ENCODE results near the gene SCYGR2.

The SCYGR2 gene

DNA sequence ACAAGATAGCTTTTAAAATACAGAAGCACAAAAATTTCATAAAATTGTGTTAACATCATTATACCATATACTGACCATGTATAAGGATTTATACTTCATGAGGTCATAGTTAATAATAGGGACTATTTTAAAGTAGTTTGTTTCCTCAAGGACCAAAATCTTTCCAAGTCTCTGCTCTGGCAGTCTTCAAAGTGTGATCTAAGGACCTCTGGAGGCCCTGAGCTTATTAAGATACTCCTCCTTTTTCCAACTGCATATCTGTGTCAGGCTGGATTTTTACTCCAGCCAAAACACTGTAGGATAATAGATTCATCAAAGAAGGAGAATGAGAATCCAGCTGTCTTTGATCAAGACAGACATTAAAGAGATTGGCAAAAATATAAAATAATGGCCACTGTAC is 1.7 kb upstream of the SCYGR2 start:
- intact Hi-C loops (cut with micrococcal nuclease): no loop called here
- Mint-ChIP-seq H3K9me3 (no peaks in the 10 kb centered on the region), H3K27ac (no peak overlapping the region), H3K36me3 (ENCODE audit: low read depth) (no peaks in the 10 kb centered on the region), H3K4me3 (no peak overlapping the region), H3K27me3 (peaks cover 30% of the 10 kb centered on the region), H3K4me1 (ENCODE audit: low read depth) (no peaks in the 10 kb centered on the region)

DNA sequence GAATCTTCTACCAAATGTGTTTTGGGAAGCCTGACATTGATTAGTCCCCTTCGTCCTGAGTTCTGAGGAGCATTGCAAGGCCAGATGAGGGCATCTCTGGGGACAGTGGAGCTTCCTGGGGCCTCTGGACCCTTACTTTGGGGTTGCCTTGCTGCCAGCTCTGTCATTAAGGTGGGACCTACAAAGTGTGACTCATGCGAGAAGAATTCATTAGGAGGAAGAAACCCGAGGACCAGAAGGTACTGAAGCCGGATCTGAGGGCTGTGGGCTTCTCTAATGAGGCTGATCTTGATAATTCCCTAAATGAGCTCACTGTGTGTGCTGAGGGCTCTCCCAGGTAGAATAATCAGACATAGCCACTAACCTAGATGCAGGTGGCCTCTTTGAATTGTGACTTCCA is 695 bp upstream of the SCYGR2 start:
- Mint-ChIP-seq H3K27ac (no peak overlapping the region), H3K36me3 (ENCODE audit: low read depth) (no peaks in the 10 kb centered on the region), H3K4me3 (no peak overlapping the region), H3K4me1 (ENCODE audit: low read depth) (no peaks in the 10 kb centered on the region), H3K27me3 (peaks cover 34% of the 10 kb centered on the region), H3K9me3 (no peaks in the 10 kb centered on the region)
- intact Hi-C loops (cut with micrococcal nuclease): no loop called here

DNA sequence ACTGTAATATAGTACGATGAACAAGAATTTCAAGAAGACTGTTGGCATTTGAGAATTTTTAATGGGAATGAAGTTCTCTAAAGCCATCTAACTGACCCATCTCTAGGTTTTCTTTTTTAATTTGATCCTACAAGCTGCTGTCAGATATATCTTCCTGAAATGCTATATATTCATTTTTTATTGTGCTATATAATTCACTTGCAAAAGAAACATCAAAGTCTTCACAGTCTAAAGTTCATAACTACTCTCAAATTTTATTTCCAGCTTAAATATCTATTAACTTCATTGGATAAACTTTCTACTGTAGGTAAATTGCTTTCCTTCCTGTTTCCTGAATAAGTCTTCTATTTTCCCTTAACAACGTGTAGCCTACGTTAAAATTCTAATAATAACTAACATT is 3.7 kb downstream of the SCYGR2 start:
- H3K4me1 Mint-ChIP-seq (ENCODE audit: low read depth): no peaks in the 10 kb centered on the region

DNA sequence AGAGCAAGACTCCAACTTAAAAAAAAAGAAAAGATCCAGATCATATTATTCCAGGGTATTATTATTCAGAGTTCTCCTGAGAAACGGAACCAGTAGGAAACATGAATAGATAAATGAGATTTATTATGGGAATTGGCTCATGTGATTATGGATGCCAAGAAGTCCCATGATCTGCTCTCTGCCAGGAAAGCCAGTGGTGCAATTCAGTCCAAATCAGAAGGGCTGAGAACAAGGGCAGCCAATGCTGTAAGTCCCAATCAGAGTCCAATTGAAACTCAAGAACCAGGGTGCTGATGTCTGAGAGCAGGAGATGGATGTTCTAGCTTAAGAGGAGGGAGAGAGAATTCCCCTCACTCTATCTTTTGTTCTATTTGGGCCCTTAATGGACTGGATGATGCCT is 7.8 kb downstream of the SCYGR2 start:
- Mint-ChIP-seq H3K4me1 (ENCODE audit: low read depth) (peaks cover 19% of the 10 kb centered on the region), H3K9me3 (no peaks in the 10 kb centered on the region), H3K36me3 (ENCODE audit: low read depth) (no peaks in the 10 kb centered on the region), H3K27ac (no peak overlapping the region), H3K27me3 (peaks cover 64% of the 10 kb centered on the region), H3K4me3 (no peak overlapping the region)
- intact Hi-C loops (cut with micrococcal nuclease): no loop called here

More for the DNA sequence above, 3.7 kb downstream of the SCYGR2 start:
- Mint-ChIP-seq H3K9me3 (no peaks in the 10 kb centered on the region), H3K4me3 (no peak overlapping the region), H3K27me3 (peaks cover 42% of the 10 kb centered on the region), H3K27ac (no peak overlapping the region), H3K36me3 (ENCODE audit: low read depth) (no peaks in the 10 kb centered on the region)
- intact Hi-C loops (cut with micrococcal nuclease): no loop called here

- intact Hi-C loops (cut with micrococcal nuclease): no loop called here
- Mint-ChIP-seq H3K4me3 (no peak overlapping the region), H3K4me1 (ENCODE audit: low read depth) (peaks cover 19% of the 10 kb centered on the region), H3K9me3 (no peaks in the 10 kb centered on the region), H3K27ac (no peak overlapping the region), H3K36me3 (ENCODE audit: low read depth) (no peaks in the 10 kb centered on the region), H3K27me3 (peaks cover 70% of the 10 kb centered on the region)
Observed at GRCh38 chr2:227607941-227608340, 9.2 kb downstream of the SCYGR2 start.

DNA sequence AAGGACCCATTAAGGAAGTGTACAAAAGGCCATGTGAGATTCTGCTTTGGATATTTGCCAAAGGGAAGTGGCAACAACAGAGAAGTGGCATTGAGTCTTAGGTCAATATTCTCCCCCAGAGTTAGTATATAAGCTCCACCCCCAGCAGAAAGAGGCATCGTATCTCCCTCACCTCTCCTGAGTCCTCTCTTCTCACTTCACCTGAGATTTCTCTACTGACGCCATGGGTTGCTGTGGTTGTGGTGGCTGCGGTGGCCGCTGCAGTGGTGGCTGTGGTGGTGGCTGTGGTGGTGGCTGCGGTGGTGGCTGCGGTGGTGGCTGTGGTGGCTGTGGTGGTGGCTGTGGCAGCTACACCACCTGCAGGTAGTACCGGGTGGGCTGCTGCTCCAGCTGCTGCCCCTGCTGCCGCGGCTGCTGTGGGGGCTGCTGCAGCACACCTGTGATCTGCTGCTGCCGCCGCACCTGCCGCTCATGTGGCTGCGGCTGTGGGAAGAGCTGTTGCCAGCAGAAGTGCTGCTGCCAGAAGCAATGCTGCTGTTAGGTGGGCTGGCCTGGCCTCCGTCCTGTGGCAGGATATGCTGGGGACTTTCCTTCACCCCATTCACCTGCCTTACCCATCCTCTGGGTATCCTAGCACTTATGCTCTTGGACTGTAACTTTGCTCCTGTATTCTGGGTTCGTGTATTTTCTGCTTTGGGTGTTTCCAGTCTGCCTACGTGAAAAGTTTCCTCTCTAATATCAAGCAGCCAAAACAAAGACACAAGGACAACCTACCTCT is 10.1 kb downstream of the SCYGR2 start:
- H3K9me3 Mint-ChIP-seq: no peaks in the 10 kb centered on the region
- H3K36me3 Mint-ChIP-seq (ENCODE audit: low read depth): no peaks in the 10 kb centered on the region
- H3K4me3 Mint-ChIP-seq: no peak overlapping the region
- H3K27ac Mint-ChIP-seq: no peak overlapping the region
- peaks cover 19% of the 10 kb centered on the region for H3K4me1 Mint-ChIP-seq (ENCODE audit: low read depth)
- intact Hi-C loops (cut with micrococcal nuclease): no loop called here
- peaks cover 71% of the 10 kb centered on the region for H3K27me3 Mint-ChIP-seq

DNA sequence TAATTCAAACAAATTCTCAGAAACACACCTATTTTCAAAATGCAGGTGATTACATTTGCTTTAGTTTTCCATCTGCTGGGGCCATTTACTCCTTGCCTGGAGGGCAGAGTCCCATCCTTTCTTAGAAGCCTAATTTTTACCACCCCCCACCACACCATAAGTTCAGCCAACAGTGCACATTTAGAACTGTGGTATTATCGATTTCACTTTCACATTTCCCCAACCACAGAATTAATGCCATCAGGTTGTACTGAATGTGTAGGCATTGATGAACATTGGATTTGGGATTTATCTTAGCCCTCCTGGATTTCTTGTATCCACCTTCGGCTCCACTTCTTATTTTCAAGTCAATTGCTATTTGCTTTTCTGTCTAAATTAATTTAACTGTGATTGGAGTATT is 11.4 kb downstream of the SCYGR2 start:
- Mint-ChIP-seq H3K27ac (no peak overlapping the region), H3K9me3 (no peaks in the 10 kb centered on the region), H3K36me3 (ENCODE audit: low read depth) (no peaks in the 10 kb centered on the region), H3K4me1 (ENCODE audit: low read depth) (peaks cover 19% of the 10 kb centered on the region), H3K4me3 (no peak overlapping the region), H3K27me3 (peaks cover 66% of the 10 kb centered on the region)
- intact Hi-C loops (cut with micrococcal nuclease): no loop called here

- no peaks in the 10 kb centered on the region for H3K36me3 Mint-ChIP-seq (ENCODE audit: low read depth)
- H3K9me3 Mint-ChIP-seq: no peaks in the 10 kb centered on the region
- intact Hi-C loops (cut with micrococcal nuclease): no loop called here
- H3K27me3 Mint-ChIP-seq: peaks cover 54% of the 10 kb centered on the region
- no peak overlapping the region for H3K4me3 Mint-ChIP-seq
- peaks cover 16% of the 10 kb centered on the region for H3K4me1 Mint-ChIP-seq (ENCODE audit: low read depth)
- no peak overlapping the region for H3K27ac Mint-ChIP-seq
Observed at GRCh38 chr2:227612546-227613271, 14.0 kb downstream of the SCYGR2 start.

DNA sequence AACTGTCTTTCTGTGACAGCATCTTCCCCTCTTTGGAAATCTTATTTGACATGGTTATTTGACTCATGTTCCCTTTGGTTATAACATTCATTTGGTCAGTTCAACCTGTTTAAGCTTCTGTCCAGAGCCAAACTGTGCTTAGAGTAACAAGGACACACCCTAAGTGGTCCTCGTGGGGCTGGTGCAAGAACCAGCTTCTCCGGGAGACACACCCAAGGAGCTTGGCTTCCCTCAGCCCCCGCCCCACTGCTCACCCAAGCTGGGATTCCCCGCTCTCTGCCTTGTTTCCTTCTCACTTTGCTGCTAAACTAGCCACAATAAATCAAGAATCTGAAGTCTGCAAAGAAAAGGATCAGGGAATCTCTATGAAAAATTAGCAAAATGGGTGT is 14.6 kb downstream of the SCYGR2 start:
- peaks cover 59% of the 10 kb centered on the region for H3K27me3 Mint-ChIP-seq
- H3K36me3 Mint-ChIP-seq (ENCODE audit: low read depth): no peaks in the 10 kb centered on the region
- no peak overlapping the region for H3K27ac Mint-ChIP-seq
- no peak overlapping the region for H3K4me3 Mint-ChIP-seq
- H3K4me1 Mint-ChIP-seq (ENCODE audit: low read depth): peaks cover 11% of the 10 kb centered on the region
- intact Hi-C loops (cut with micrococcal nuclease): no loop called here
- H3K9me3 Mint-ChIP-seq: no peaks in the 10 kb centered on the region

GRCh38 chr2:227614246-227614645 is 15.6 kb downstream of the SCYGR2 start:
- Mint-ChIP-seq H3K9me3 (no peaks in the 10 kb centered on the region), H3K27me3 (peaks cover 53% of the 10 kb centered on the region), H3K4me3 (no peak overlapping the region), H3K4me1 (ENCODE audit: low read depth) (peaks cover under 1% of the 10 kb centered on the region), H3K36me3 (ENCODE audit: low read depth) (no peaks in the 10 kb centered on the region), H3K27ac (no peak overlapping the region)
- intact Hi-C loops (cut with micrococcal nuclease): no loop called here

- Mint-ChIP-seq H3K4me1 (ENCODE audit: low read depth) (no peaks in the 10 kb centered on the region), H3K9me3 (no peaks in the 10 kb centered on the region), H3K4me3 (no peak within 1 kb of the TSS), H3K27me3 (peaks cover 48% of the 10 kb centered on the region), H3K36me3 (ENCODE audit: low read depth) (no peaks in the 10 kb centered on the region), H3K27ac (no peak within 1 kb of the TSS)
- intact Hi-C loops (cut with micrococcal nuclease): no loop called here
Observed at GRCh38 chr2:227614740-227615139, 16.0 kb downstream of the SCYGR2 start, which contains the start of gene SCYGR3. TSS of gene SCYGR3 (minus strand) at chr2:227614840. CDS start at chr2:227614840, 0 bp downstream.

- H3K4me3 Mint-ChIP-seq: no peak overlapping the region
- H3K4me1 Mint-ChIP-seq (ENCODE audit: low read depth): no peaks in the 10 kb centered on the region
- peaks cover 45% of the 10 kb centered on the region for H3K27me3 Mint-ChIP-seq
- no peaks in the 10 kb centered on the region for H3K9me3 Mint-ChIP-seq
- H3K27ac Mint-ChIP-seq: no peak overlapping the region
- intact Hi-C loops (cut with micrococcal nuclease): no loop called here
- H3K36me3 Mint-ChIP-seq (ENCODE audit: low read depth): no peaks in the 10 kb centered on the region
Observed at GRCh38 chr2:227615181-227615580, 16.5 kb downstream of the SCYGR2 start.

DNA sequence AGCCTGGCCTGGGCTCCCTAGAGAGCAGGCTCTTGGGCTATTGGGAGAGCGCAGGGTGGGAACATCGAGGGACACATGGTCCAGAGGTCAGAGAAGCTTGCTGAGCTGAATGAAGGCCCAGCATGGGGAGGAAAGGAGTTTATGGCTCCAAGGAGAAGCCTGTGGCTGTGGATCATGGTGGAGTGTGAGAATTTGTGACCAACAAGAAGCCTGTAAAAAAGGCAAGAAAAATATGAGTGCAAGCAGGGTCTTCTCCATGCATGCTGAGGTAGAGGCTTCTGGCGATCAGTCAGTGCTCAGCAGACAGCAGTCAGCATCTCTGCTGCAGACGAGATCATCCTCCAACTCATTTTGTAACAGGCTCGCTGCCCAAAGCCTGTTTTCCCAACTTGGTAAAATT is 17.2 kb downstream of the SCYGR2 start:
- Mint-ChIP-seq H3K27me3 (peaks cover 39% of the 10 kb centered on the region), H3K9me3 (no peaks in the 10 kb centered on the region)
- intact Hi-C loops (cut with micrococcal nuclease): no loop called here

GRCh38 chr2:227616631-227617030 is 17.9 kb downstream of the SCYGR2 start:
- intact Hi-C loops (cut with micrococcal nuclease): no loop called here
- H3K4me3 Mint-ChIP-seq: no peak overlapping the region
- H3K36me3 Mint-ChIP-seq (ENCODE audit: low read depth): no peaks in the 10 kb centered on the region
- peaks cover 36% of the 10 kb centered on the region for H3K27me3 Mint-ChIP-seq
- no peak overlapping the region for H3K27ac Mint-ChIP-seq
- H3K9me3 Mint-ChIP-seq: no peaks in the 10 kb centered on the region
- H3K4me1 Mint-ChIP-seq (ENCODE audit: low read depth): no peaks in the 10 kb centered on the region

More for the DNA sequence above, 17.2 kb downstream of the SCYGR2 start:
- Mint-ChIP-seq H3K36me3 (ENCODE audit: low read depth) (no peaks in the 10 kb centered on the region), H3K4me1 (ENCODE audit: low read depth) (no peaks in the 10 kb centered on the region), H3K4me3 (no peak overlapping the region), H3K27ac (no peak overlapping the region)

Data from dendritic cell treated with granulocyte-macrophage colony-stimulating factor and Interleukin-4, amounts not matched to agents 40 ng/mL and 50 ng/mL, for 4 days (primary cell).